GM06990 (cell line): ENCODE data around the gene TBPL2.

Source experiments
- DNase-seq: peaks from one replicate; pipeline ENCODE4 v3.0.0-alpha.2; 2011; ENCODE audit not compliant: insufficient read length; ENCODE audit errors: extremely low read depth
- H3K27me3 ChIP-seq: replicated peaks from 2 replicates; pipeline ENCODE4 v1.6.0; 2011; ENCODE audit warnings: low read length; ENCODE audit not compliant: control insufficient read depth, insufficient read depth
- H3K36me3 ChIP-seq: 2 replicates; pipeline ENCODE4 v1.5.1; 2011; ENCODE audit warnings: low read length; ENCODE audit not compliant: control insufficient read depth, insufficient read depth
- H3K4me3 ChIP-seq: replicated peaks from 2 replicates; pipeline ENCODE4 v1.5.1; 2011; ENCODE audit warnings: low read depth, mild to moderate bottlenecking, control low read depth, low read length
- TF ChIP-seq, protein P1 (sequence below): IDR thresholded peaks from 2 replicates; pipeline ENCODE4 v1.5.1; 2011; ENCODE audit warnings: low read length, control low read depth, mild to moderate bottlenecking, inconsistent platforms; ENCODE audit not compliant: insufficient read depth, poor library complexity, severe bottlenecking

The TBPL2 gene

DNA sequence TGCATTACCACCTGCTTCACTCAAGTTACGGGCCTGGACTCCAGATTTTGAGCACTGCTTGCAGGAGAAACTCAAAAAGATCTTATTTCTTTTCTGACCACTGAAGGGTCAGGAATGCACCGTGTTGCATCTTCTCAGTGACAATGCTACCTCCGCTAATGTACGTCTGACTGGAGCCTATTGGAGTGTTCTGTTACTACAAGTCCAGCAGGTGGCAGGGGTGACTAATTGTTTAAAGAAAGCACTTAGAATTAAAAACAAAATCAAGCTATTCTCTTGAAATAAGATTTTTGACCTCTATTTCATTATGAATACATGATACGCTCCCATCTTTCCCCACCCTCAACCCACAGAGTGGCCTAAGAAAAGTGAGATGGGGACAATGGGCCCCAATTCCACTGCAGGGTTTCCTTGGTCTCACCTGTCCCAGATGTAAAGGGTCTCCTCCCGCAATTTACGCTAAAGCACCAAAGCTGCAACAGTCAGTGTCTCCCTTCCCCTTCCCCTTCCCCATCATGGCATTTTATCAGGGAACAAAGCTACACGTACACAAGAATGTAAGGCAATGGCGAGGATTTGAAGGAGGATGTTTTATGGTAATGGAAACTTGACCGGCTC, 2.2 kb downstream of the TBPL2 start:
- TF ChIP-seq, protein P1, sequence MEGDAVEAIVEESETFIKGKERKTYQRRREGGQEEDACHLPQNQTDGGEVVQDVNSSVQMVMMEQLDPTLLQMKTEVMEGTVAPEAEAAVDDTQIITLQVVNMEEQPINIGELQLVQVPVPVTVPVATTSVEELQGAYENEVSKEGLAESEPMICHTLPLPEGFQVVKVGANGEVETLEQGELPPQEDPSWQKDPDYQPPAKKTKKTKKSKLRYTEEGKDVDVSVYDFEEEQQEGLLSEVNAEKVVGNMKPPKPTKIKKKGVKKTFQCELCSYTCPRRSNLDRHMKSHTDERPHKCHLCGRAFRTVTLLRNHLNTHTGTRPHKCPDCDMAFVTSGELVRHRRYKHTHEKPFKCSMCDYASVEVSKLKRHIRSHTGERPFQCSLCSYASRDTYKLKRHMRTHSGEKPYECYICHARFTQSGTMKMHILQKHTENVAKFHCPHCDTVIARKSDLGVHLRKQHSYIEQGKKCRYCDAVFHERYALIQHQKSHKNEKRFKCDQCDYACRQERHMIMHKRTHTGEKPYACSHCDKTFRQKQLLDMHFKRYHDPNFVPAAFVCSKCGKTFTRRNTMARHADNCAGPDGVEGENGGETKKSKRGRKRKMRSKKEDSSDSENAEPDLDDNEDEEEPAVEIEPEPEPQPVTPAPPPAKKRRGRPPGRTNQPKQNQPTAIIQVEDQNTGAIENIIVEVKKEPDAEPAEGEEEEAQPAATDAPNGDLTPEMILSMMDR = peak; percentile 32
- Histone ChIP-seq H3K36me3 (no peaks in the 10 kb centered on the region), H3K27me3 (no peaks in the 10 kb centered on the region), H3K4me3 (no peak overlapping the region)
- DNase-seq = no peak

DNA sequence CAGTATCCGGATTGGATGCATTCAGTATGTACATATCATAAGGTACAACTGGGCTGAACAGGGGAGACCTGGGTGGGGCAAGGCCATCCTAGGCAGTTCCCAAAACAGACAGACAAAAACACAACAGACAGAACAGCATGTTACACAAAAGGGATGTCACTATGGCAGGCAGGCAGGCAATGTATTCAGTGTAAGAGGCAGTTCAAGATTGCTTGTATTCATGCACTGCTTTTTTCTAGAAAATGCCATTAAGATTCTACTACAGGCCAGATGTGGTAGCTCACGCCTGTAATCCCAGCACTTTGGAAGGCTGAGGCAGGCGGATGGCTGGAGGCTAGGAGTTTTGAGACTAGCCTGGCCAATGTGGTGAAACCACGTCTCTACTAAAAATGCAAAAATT, 3.5 kb downstream of the TBPL2 start:
- TF ChIP-seq, protein P1 = no peak
- Histone ChIP-seq H3K27me3 (no peaks in the 10 kb centered on the region), H3K4me3 (no peak overlapping the region), H3K36me3 (no peaks in the 10 kb centered on the region)
- DNase-seq = no peak

DNA sequence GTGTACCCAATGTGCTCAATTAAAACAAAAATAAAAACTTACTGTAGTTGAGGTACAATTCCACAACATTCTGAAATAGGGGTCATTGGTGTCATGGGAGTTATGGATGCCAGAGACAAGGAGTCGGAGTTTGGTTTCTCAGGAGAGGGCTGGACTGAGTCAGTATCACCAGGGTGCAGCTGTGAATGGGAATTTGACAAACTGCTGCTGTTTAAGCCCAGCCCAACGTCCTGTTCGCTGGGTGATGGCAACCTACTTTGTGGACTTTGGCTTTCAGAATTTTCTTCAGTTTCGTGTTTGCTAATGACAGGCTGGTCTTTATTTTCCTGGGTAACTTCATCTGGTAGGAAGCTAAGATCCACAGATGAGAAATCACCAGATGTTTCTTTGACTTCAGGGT, 3.9 kb downstream of the TBPL2 start:
- TF ChIP-seq, protein P1 = no peak
- DNase-seq = no peak
- Histone ChIP-seq H3K4me3 (no peak overlapping the region), H3K36me3 (no peaks in the 10 kb centered on the region), H3K27me3 (no peaks in the 10 kb centered on the region)

DNA sequence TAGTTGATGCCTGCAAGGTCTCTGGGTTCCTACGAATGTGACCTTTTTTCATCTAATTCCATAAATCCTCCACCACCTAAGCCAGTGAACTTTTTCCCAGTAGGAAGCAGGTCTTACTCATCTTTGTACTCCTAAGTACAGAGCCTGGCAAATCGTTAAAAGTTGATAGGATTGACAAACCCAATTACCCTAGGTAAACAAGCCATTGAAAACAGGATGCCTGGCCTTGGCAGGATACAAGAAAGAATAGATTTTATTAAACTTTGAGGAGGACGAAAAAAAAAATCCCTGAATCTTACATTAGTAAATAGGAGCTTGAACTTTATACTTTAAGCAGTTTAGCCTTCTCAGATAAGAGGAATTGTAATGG, 5.6 kb downstream of the TBPL2 start:
- no peak for DNase-seq
- no peak overlapping the region for H3K4me3 ChIP-seq
- TF ChIP-seq, protein P1 = no peak
- H3K36me3 ChIP-seq = no peaks in the 10 kb centered on the region
- no peaks in the 10 kb centered on the region for H3K27me3 ChIP-seq

DNA sequence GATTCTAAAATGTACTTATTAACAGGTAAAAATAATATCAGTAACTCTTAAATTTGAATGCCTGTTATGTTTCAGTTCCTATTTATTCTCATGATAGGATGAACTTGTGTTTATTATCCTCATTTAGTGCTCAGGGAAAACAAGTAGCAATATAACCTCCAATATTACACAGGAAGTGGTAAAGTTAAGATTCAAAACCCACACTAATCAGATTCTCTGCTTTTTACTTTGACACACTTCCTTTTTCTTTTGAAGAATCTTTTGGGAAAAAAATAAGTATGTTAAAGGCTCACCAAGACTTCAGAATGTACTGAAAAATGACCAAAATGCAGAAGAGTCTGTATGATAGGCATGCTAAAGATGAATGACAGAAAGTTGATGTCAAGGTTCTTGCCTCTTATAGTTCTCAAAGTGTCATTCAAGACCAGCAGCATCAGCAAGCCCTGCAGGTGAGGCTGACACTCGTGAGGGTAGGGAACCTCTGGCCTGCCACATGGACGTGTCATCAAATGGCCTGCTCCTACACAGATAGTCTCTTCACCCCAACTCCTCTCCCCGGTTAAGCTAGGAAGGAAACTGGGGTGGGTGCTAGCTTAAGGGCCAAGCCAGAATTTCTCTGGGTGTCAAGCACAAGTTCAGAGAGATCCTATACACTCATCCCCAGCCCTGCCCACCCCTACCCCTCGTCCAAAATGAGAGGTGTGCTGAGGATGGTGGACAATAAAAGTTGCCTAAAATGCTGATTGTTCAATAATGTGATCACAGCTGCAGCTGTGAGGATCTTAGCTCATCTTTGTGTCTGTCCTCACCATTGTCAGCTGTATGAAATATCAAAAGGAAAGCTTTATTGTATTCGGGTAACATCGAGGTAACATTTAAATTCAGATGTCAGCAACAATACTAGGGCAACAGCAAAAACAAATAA, 6.3 kb downstream of the TBPL2 start:
- DNase-seq = no peak
- H3K4me3 ChIP-seq = no peak overlapping the region
- TF ChIP-seq, protein P1 = no peak
- H3K27me3 ChIP-seq = no peaks in the 10 kb centered on the region
- H3K36me3 ChIP-seq = no peaks in the 10 kb centered on the region
